A549 treated with AZD2906 at 1 μM for 4 hours (cell line): Measurements from ENCODE around the gene FRMD4A. TPM values are rescaled to one million over a fixed set of nuclear protein-coding genes. Genes with fewer than 3 reads are reported as not detected.

Source experiments
- total RNA-seq: library from RNA; stranded (reverse); fragments of 200-300 nt; extraction: Qiagen RNA extraction; gene quantifications from 5 replicates; pipeline ENCODE4 v1.2.3, GENCODE V29; 2022

Gene FRMD4A
- 2.9 to 4.0 TPM (median 3.5 TPM) in 5 replicates for total RNA-seq

GRCh38 chr10:14330388-14331061 lies at the start of gene FRMD4A:
FRMD4A (minus strand) TSS chr10:14330924.

